Endothelial cell of umbilical vein (primary cell): Measurements from ENCODE around the gene NEU2. TPM values are rescaled to one million over a fixed set of nuclear protein-coding genes. Genes with fewer than 3 reads are reported as not detected.

ENCODE experiments used
- BruUV-seq: library from RNA; stranded (reverse); fragments of 400-500 nt; replicated peaks from 2 replicates; lab custom pipeline; 2021; lab: Mats Ljungman, UMichigan
- CTCF ChIA-PET: fragments of 300-600, 350-600 bp; sonication (Branson Sonifier 250); formaldehyde crosslinking; loops from one replicate; lab custom pipeline; 2021; ENCODE audit warnings: antibody characterized with exemption, inconsistent platforms; lab: Charles Lee
- POLR2A ChIA-PET: fragments of 300-600, 350-600 bp; sonication (Branson Sonifier 250); formaldehyde crosslinking; loops from one replicate; lab custom pipeline; 2021; ENCODE audit warnings: antibody characterized with exemption, inconsistent platforms; lab: Charles Lee
- DNase-seq: peaks from one replicate; pipeline ENCODE4 v3.0.0-alpha.2; 2011; ENCODE audit warnings: low read depth, low spot score
- FAIRE-seq: peaks from 2 replicates; lab custom pipeline; 2011; peaks lifted over from hg19 to GRCh38; lab: Jason Lieb, UNC
- H2AFZ ChIP-seq: 2 replicates; pipeline ENCODE4 v1.6.0; 2012; ENCODE audit warnings: low read depth, low read length, control low read depth, inconsistent platforms
- H3K27ac ChIP-seq: 2 replicates; pipeline ENCODE4 v1.5.1; 2011; ENCODE audit warnings: low read depth, mild to moderate bottlenecking, control low read depth, low read length, moderate library complexity; ENCODE audit not compliant: insufficient read depth
- H3K27me3 ChIP-seq, 2 experiments: 2 replicates each; pipeline versions ENCODE4 v1.6.0 to v1.6.1; 2011; ENCODE audit warnings: low read length in 2 of 2, mixed read lengths in 1 of 2; ENCODE audit not compliant: control insufficient read depth in 2 of 2, insufficient read depth in 2 of 2
- H3K36me3 ChIP-seq, 2 experiments: 2 replicates in 1 of 2; 3 replicates in 1 of 2; pipeline ENCODE4 v1.5.1; 2011; ENCODE audit warnings: low read length in 2 of 2, mild to moderate bottlenecking in 1 of 2, moderate library complexity in 1 of 2; ENCODE audit not compliant: control insufficient read depth in 2 of 2, insufficient read depth in 2 of 2; ENCODE audit errors: extremely low read depth in 1 of 2
- H3K4me1 ChIP-seq: 3 replicates; pipeline ENCODE4 v1.5.1; 2011; ENCODE audit warnings: mild to moderate bottlenecking, low read length; ENCODE audit not compliant: control insufficient read depth, insufficient read depth; ENCODE audit errors: extremely low read depth
- H3K4me2 ChIP-seq: 2 replicates; pipeline ENCODE4 v1.6.1; 2011; ENCODE audit warnings: low read length, control low read depth, mixed read lengths; ENCODE audit not compliant: insufficient read depth
- H3K4me3 ChIP-seq, 3 experiments: fragments of 200-600 bp in 1 of 3; sonication (generic), shearing (Covaris generic) in 1 of 3; replicated peaks in 1 of 3; 2 replicates each; pipeline ENCODE4 v1.5.1; 2011 to 2016; ENCODE audit warnings: control low read depth in 3 of 3, low read length in 3 of 3, mild to moderate bottlenecking in 2 of 3, inconsistent platforms in 1 of 3, low read depth in 1 of 3, moderate library complexity in 1 of 3; ENCODE audit not compliant: insufficient read depth in 1 of 3
- H3K79me2 ChIP-seq: 2 replicates; pipeline ENCODE4 v1.6.0; 2012; ENCODE audit warnings: low read length, inconsistent platforms; ENCODE audit not compliant: control insufficient read depth, insufficient read depth
- H3K9ac ChIP-seq: replicated peaks from 2 replicates; pipeline ENCODE3; 2011; ENCODE audit warnings: low read length, control low read depth; ENCODE audit not compliant: insufficient read depth; ENCODE audit errors: extremely low read depth
- H3K9me1 ChIP-seq: replicated peaks from 3 replicates; pipeline ENCODE4 v1.6.0; 2011; ENCODE audit warnings: mild to moderate bottlenecking, low read length; ENCODE audit not compliant: control insufficient read depth, insufficient read depth; ENCODE audit errors: extremely low read depth
- H3K9me3 ChIP-seq: replicated peaks from 2 replicates; pipeline ENCODE4 v1.5.1; 2012; ENCODE audit warnings: low read length, inconsistent platforms; ENCODE audit not compliant: control insufficient read depth, insufficient read depth
- H4K20me1 ChIP-seq: replicated peaks from 2 replicates; pipeline ENCODE3; 2011; ENCODE audit warnings: mild to moderate bottlenecking, low read length; ENCODE audit not compliant: control insufficient read depth, insufficient read depth; ENCODE audit errors: extremely low read depth
- EZH2 ChIP-seq: IDR thresholded peaks from 2 replicates; pipeline ENCODE4 v1.6.1; 2012; ENCODE audit warnings: borderline replicate concordance, low read depth, mild to moderate bottlenecking, moderate library complexity, low read length, inconsistent platforms; ENCODE audit not compliant: severe bottlenecking
- FOS ChIP-seq: IDR thresholded peaks from 2 replicates; pipeline ENCODE4 v1.6.1; 2011; ENCODE audit warnings: mild to moderate bottlenecking, low read length, moderate library complexity, borderline replicate concordance; ENCODE audit not compliant: insufficient read depth
- GATA2 ChIP-seq: IDR thresholded peaks from 2 replicates; pipeline ENCODE4 v1.7.0; 2011; ENCODE audit warnings: low read depth, mild to moderate bottlenecking, moderate library complexity, mixed read lengths, low read length; ENCODE audit not compliant: insufficient read length, insufficient read depth
- JUN ChIP-seq: IDR thresholded peaks from 2 replicates; pipeline ENCODE4 v1.6.1; 2011; ENCODE audit warnings: borderline replicate concordance, low read depth; ENCODE audit not compliant: insufficient read length, insufficient read depth
- MYC ChIP-seq: IDR thresholded peaks from one replicate; pipeline ENCODE4 v1.6.1; 2011; ENCODE audit warnings: mild to moderate bottlenecking, low read depth, low read length
- POLR2A ChIP-seq: IDR thresholded peaks from 2 replicates; pipeline ENCODE4 v1.6.1; 2012; ENCODE audit warnings: low read depth, mild to moderate bottlenecking, control low read depth, low read length
- POLR2AphosphoS5 ChIP-seq: IDR thresholded peaks from 2 replicates; pipeline ENCODE4 v1.6.1; 2012; ENCODE audit warnings: low read depth, mild to moderate bottlenecking, control low read depth, low read length, moderate library complexity; ENCODE audit not compliant: insufficient read depth
- dilution Hi-C: fragments of 300-500 bp; cut with MboI; formaldehyde crosslinking; loops from one replicate; pipeline ENCODE4 v1.15.0; 2019; ENCODE audit warnings: low sequenced_read_pairs; ENCODE audit not compliant: extremely low pct_ligation_motif_present
- intact Hi-C: fragments of 100-400 bp; cut with micrococcal nuclease; formaldehyde crosslinking; loops from one replicate; pipeline ENCODE4 v1.10.0; 2022
- polyA plus RNA-seq, 4 experiments: library from polyadenylated mRNA; depleted of rRNA in 3 of 4; stranded (reverse) in 3 of 4; unstranded in 1 of 4; fragments of >200 nt; gene quantifications; 2 replicates each; pipeline versions ENCODE4 v1.2.1 to v1.2.3, GENCODE V29; 2011 to 2012; ENCODE audit warnings: missing spikeins in 1 of 4
- total RNA-seq: library from RNA; stranded (reverse); gene quantifications from 2 replicates; pipeline ENCODE4 v1.2.3, GENCODE V29; 2021
- TF ChIP-seq, protein P1 (sequence below): IDR thresholded peaks from 2 replicates; pipeline ENCODE4 v1.6.1; 2011; ENCODE audit not compliant: insufficient read depth, insufficient read length
- TF ChIP-seq, protein P2 (sequence below), 2 donors: IDR thresholded peaks; 1 replicate in 1 of 2; 2 replicates in 1 of 2; pipeline ENCODE4 v1.5.1; 2011; ENCODE audit warnings: low read length in 2 of 2, mild to moderate bottlenecking in 2 of 2, moderate library complexity in 2 of 2, control low read depth in 1 of 2, inconsistent platforms in 1 of 2, low read depth in 1 of 2; ENCODE audit not compliant: insufficient read depth in 1 of 2; ENCODE audit errors: extremely low read depth in 1 of 2

Gene NEU2
- total and polyA plus RNA-seq, 2 donors (not counting 3 experiments of a cell fraction or from before 2014, with no cell fraction given), result not detected

DNA sequence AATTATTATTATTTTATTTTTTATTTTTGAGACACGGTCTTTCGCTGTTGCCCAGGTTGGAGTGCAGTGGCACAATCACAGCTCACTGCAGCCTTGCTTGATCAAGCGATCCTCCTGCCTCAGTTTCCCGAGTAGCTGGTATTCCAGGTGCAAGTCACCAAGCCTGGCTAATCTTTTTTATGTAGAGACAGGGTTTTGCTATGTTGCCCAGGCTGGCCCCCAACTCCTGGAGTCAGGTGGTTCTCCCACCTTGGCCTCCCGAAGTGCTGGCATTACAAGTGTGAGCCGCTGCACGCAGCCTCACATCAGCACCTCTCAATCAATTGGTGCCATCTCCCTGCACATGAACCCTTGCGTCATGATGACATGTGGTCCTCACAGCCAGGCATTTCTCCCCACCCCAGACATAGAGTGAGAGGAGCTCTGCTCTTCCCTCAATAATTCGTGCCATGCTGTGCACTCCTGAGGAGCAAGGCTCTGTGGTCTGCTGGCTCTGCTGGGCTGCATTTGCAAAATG lies 33.5 kb downstream of the NEU2 start:
- no peaks in the 10 kb centered on the region for H4K20me1 ChIP-seq
- CTCF ChIA-PET, result interaction anchor here (1.1 to 1.9 kb wide), 3 partner anchors 10 to 18 kb away, joined by 4 to 6 read pairs (median 5); no protein-coding TSS in a partner anchor
- H3K9ac ChIP-seq, result no peak overlapping the region
- dilution Hi-C loops, result no loop called here
- no peaks in the 10 kb centered on the region for H3K9me3 ChIP-seq
- no peak overlapping the region for H3K4me2 ChIP-seq
- no peak for FAIRE-seq
- TF ChIP-seq EZH2 (no peak), GATA2 (no peak), JUN (no peak), POLR2A (no peak)
- H2AFZ ChIP-seq, result no peak overlapping the region
- no TSS peak for BruUV-seq
- no peak overlapping the region for H3K27ac ChIP-seq
- intact Hi-C loops, result no loop called here
- no peak overlapping the region for H3K4me3 ChIP-seq
- no peaks in the 10 kb centered on the region for H3K9me1 ChIP-seq
- peaks cover 42% of the 10 kb centered on the region for H3K79me2 ChIP-seq
- H3K4me1 ChIP-seq, result peaks cover 22% of the 10 kb centered on the region
- peaks cover 0 to 4% of the 10 kb centered on the region in 2 experiments for H3K36me3 ChIP-seq
- no peaks in the 10 kb centered on the region for H3K27me3 ChIP-seq
- POLR2A ChIA-PET, result no interaction called here
- DNase-seq, result no peak

DNA sequence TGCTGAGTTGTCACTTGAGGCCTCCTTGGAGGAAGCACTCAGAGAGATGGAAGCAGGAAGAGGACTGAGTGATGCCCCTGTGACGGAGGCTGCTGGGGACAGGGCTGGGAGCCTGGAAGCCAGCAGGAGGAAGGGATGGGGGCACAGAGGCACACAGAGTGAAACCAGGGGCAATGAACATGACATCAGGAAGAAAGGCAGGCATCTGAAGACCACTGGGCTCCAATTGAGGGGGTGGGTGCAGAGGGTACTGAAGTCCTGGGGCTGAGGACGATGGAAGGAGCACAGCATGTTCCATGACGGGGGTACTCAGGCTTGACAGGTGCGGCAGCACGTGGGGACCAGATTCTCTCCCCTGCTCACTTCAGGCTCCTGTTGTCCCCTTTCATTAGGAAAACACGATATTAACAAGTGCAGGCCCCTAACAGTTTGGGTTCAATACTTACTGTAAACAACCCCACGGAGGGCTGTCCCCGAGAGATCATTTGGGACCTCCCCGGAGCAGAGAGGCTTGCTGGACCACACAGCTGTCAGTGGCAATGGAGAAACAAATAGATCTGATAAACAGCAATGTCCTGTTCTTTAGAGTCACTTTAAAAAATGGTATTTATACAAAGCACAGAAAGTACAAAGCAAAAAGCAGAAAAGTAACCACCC lies 36.4 kb downstream of the NEU2 start:
- TF ChIP-seq, protein P1, sequence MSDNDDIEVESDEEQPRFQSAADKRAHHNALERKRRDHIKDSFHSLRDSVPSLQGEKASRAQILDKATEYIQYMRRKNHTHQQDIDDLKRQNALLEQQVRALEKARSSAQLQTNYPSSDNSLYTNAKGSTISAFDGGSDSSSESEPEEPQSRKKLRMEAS, result no peak
- no peak for TF ChIP-seq GATA2
- no peak for TF ChIP-seq MYC
- no peak for TF ChIP-seq POLR2A
- no peak for TF ChIP-seq JUN
- TF ChIP-seq POLR2AphosphoS5, result no peak
- TF ChIP-seq, protein P2, sequence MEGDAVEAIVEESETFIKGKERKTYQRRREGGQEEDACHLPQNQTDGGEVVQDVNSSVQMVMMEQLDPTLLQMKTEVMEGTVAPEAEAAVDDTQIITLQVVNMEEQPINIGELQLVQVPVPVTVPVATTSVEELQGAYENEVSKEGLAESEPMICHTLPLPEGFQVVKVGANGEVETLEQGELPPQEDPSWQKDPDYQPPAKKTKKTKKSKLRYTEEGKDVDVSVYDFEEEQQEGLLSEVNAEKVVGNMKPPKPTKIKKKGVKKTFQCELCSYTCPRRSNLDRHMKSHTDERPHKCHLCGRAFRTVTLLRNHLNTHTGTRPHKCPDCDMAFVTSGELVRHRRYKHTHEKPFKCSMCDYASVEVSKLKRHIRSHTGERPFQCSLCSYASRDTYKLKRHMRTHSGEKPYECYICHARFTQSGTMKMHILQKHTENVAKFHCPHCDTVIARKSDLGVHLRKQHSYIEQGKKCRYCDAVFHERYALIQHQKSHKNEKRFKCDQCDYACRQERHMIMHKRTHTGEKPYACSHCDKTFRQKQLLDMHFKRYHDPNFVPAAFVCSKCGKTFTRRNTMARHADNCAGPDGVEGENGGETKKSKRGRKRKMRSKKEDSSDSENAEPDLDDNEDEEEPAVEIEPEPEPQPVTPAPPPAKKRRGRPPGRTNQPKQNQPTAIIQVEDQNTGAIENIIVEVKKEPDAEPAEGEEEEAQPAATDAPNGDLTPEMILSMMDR (IDR thresholded peaks at IDR 0.05; ENCODE audit: extremely low read depth in 1 of 2, insufficient read depth in 1 of 2, low read depth in 1 of 2, low read length in 2 of 2), result no peak
- TF ChIP-seq EZH2, result no peak
- no peak for TF ChIP-seq FOS
- Histone ChIP-seq H3K9me3 (no peaks in the 10 kb centered on the region), H3K27ac (no peak overlapping the region), H3K79me2 (peaks cover 24% of the 10 kb centered on the region), H3K27me3 (no peaks in the 10 kb centered on the region), H3K4me3 (no peak overlapping the region), H3K4me2 (no peak overlapping the region), H3K36me3 (peaks cover 0 to 8% of the 10 kb centered on the region in 2 experiments), H3K9me1 (no peaks in the 10 kb centered on the region), H4K20me1 (no peaks in the 10 kb centered on the region), H3K9ac (no peak overlapping the region), H2AFZ (no peak overlapping the region), H3K4me1 (peaks cover 3% of the 10 kb centered on the region)
- dilution Hi-C loops (no loop called here), intact Hi-C loops (no loop called here)
- DNase-seq, result no peak
- CTCF ChIA-PET, result no interaction called here
- BruUV-seq, result no TSS peak
- POLR2A ChIA-PET, result no interaction called here
- FAIRE-seq, result no peak
